AG08396 (cell line): ENCODE measurements around the gene SELENON.
"Not testable (repeated sequence)": the region's sequence is repeated elsewhere in the genome, so short reads cannot be mapped to it uniquely, and the experiment has no call there.

Experiments
- DNase-seq: peaks from one replicate; pipeline ENCODE4 v3.0.0; 2012; ENCODE audit warnings: low spot score, mixed read lengths

Gene SELENON

DNA sequence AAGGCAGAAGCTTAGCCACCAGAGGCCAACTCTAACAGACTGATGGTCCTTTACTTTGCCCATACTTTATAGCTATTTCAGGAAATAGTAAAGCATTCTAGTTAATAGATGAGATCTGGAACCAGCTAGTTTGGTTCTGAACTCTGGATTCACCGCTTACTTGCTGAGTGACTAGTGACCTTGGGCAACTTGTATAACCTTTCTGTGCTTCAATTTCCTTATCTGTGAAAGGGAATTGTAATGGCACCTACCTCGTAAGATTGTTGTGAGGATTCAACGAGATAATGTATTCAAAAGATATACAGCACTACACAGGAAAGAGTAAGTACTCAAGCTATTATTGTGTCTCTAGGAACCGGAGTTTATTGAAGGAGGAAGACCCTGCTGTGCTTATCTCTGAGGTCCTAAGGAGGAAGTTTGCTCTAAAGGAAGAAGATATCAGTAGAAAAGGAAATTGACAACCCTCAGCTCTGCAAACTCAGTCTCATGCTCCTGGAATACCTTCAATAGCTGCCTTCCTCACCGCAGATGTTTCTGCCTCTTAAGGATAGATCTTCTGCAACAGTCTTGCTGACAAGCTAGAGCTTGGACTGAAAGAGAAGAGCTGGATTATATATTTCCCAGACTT, 31.7 kb downstream of the SELENON start:
- no peak for DNase-seq

DNA sequence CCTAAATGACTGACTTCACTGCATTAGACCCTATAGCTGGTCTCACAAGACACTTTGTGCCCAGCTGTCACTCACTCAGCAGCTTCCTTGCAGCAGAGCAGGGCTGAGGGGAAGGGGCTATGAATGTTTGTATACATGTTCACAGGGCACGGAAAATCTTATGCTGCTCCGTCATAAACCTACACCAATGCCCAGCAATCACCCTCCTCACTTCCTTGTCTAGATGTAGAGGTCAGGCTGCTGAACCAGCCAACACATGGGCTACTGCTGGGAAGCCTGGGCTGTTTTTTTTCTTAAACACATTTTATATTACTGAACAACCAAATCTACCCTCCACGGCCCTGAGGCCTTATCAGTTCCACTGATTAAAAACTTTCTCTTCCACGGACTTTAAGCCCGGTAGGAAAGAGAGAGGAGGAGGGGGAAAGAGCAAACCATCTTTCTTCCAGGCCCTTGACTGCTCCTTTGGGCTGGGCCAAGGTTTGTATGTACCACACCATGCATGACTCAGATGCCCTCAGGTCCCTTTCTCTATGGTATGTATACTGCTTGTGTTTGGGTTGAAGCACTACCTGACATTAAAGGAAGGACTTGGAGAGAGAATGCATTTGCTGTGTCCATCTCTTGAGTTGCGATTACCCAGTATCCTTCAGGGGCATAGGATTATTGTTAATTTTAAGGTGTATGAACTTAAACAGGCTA, 32.5 kb downstream of the SELENON start:
- no peak for DNase-seq

DNA sequence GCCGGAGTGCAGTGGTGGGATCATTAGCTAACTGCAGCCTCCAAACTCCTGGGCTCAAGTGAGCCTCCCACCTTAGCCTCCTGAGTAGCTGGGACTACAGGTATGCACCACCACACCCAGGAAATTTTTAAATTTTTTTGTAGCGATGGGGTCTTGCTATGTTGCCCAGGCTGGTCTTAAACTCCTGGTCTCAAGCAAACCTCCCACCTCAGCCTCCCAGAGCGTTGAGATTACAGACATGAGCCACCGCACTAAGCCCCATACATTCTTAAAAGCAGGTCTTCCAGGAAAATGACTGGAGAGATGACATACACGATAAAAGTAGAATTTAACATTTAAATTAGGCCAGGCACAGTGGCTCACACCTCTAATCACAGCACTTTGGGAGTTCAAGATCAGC, 33.2 kb downstream of the SELENON start:
- no peak for DNase-seq

DNA sequence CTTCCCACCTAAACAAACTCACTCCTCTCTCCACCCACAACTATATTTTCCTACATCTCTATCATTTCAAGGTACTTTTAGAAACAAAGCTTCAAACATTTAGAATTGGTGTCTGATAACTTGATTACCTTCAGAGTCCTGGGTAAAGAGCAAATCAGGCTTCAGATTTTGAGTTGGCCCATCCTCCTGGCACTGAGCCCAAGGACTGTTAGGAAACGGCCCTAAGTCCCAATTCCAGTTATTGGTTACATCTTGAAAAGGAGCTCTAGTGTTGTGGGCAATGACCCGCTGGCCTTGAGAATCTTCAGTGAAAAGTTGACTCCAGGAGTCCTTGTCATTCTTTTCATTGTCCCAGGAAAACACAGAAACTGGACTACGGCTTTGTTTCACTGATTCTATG, 34.9 kb downstream of the SELENON start:
- no peak for DNase-seq

DNA sequence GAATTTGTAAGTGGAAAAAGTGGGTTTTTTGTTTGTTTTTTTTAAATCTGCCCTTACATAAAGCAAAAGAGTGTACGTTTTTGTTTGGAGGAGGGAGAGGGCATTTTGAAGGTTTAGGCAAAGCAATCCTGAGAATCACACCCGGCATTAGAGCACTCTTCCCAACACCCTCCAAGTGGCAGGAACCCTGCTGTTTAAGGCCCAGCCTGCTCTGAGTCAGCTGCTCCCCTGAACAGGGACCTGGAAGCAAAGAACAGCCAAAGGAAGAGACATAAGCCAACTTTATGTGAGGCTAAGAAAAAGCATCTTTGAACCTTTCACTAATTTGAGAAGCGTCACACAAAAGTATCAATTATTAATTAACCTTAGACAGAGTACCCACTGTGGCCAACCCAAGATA, 36.7 kb downstream of the SELENON start:
- DNase-seq: no peak

DNA sequence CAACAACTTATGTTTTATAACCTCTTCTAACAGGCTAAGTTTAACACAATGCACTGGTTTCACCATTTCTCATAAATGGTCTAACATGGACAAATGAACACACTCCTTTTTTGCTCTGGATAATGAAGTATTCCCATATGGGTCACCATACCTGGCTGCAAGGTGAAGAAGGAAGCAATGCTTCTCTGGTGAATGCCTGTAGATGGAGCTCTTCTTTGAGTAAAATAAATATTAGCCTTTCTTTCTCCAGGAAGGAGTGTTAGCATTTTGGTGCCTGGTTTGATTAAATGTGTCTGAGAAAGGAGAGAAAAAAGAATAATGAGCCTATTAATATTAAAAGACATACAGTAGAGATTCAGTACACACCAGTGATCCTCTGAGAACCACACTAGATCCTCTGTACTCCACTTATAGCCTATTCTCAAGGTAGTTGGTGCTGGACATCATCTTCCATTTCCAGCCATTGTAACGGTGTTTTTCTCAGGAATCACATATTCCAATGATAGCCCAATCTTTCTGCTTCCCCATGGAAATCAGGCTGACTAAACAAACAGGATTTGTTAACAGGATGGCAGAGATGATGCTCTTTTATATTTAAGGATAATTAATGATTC, 37.4 kb downstream of the SELENON start:
- no peak for DNase-seq

DNA sequence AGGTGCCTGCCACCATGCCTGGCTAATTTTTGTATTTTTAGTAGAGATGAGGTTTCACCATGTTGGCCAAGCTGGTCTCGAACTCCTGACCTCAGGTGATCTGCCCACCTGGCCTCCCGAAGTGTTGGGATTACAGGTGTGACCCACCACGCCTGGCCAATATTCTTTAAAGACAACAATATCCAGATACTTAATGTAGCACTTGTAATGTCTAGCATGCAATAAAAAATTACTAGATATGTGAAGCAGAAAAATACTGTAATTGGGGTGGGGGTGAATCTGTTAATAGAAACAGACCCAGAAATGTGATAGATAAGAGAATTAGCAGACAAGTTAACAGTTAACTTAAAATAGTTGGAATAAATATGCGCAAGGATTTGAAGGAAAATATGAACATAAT, 39.8 kb downstream of the SELENON start:
- DNase-seq: not testable (repeated sequence)

DNA sequence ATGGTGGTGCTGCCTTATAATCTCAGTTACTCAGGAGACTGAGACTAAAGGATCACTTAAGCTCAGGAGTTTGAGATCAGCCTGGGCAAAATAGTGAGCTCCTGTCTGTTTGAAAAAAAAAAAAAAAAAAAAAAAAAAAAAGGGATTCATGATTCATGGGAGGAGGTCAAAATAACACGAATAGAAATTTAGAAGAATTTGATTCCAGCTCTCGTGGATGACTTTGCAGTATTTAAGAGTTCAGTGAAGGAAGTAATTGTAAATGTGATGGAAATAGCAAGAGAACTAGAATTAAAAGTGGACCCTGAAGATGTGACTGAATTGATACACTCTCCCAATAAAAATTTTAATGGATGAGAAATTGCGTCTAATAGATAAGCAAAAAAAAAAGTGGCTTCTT, 43.5 kb downstream of the SELENON start:
- no peak for DNase-seq

DNA sequence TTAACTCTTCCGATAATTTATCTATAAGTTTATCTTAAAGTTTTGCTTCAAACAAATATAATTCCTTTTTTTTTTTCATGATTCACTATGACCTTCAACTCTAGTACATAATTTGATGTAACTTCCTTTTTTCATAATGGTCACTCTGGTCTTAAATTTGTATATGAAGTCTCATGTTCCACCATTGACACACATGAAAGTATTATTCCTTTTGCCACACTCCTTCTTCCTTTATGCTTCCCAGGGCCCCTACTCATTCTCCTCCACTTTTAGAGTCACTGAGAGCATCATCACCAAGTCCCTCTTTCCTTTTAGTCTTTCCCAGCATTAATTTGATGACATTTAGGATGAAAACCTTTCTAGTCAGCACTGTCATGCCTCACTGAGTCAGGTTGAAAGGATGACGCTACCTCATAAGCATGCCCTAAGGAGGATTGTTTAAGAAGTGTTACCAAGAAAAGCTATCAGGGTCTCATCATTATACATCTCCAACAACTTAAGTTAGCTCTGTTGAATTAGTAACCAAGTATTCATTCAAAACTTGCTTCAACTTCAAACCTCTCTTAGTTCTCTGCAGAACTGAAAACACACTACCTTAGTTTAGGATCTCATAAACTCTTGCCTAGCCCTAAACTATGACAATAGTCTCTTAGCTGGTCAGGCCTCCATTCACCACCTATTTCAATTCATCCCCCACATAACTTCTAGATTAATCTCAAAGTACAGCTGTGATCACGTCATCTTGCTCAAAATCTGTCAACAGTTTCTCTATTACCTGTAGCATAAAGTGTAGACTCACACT, 44.7 kb downstream of the SELENON start:
- no peak for DNase-seq

DNA sequence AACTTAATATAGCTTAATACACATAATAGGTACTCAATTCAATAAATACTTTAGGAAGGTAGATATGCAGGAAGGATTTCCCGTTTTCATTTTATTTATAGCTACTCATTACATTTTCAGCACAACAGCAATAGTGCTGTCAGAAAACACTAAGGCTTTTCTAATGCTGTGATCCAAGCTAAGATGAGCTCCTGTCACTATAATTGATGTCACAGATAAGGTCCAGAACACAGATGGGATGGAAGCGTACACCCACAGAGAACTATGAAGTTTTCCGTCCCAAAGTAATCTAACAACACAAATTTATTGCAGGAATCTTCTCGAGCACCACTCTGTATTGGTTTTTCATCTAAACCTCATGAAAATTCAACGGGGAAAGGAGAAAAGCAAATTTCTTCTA, 45.7 kb downstream of the SELENON start:
- DNase-seq: no peak

DNA sequence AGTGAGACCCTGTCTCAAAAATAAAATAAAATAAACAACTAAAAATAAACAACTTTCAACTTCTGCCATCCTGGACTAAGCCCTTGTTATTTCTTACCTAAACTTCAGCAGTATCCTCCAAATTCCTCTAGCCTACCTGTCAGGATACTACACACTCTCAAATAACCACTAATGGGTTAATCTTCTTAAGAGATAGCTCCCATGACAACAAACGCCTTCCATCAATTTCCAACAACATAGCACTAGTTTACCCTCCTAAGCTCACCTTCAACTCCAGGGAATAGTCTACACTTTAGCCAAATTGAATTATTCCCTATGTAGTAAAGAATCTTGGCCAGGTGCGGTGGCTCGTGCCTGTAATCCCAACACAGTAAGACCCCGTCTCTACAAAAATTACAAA, 47.9 kb downstream of the SELENON start:
- DNase-seq: no peak

DNA sequence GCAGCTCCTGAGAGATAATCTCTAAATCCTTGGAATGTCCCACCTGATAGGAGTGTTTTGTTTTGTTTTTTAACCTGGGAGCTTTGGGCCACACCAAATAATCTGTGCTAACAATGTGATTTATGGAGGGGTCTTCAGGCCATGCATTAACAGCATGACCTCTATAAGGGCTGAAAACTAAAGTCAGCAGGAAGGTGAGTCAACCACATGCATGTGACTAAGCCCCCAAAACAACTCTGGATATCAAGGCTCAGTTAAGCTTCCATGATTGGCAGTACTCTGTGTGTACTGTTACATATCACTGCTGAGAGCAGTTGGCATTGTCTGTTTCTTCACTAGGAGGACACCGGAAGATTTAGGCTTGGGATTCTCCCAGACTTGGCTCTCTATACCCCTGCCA, 48.5 kb downstream of the SELENON start:
- DNase-seq: no peak

DNA sequence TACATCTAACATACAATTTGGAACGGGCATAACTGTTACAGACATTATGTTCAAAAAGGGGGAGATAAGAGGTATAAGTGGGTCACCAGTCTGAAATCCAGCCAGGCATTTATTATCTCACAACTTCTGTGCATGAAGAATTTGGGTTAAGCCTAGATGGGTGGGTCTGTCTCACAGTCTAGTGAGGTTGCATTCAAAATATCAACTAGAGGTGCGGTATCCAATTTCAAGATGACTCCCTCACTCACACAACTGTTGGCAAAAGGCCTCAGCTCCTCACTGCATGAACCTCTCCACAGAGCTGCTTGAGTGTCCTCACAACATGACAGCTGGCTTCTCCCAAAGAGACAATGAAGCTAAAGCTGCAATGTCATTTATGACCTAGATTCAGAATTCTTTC, 54.6 kb downstream of the SELENON start:
- no peak for DNase-seq

DNA sequence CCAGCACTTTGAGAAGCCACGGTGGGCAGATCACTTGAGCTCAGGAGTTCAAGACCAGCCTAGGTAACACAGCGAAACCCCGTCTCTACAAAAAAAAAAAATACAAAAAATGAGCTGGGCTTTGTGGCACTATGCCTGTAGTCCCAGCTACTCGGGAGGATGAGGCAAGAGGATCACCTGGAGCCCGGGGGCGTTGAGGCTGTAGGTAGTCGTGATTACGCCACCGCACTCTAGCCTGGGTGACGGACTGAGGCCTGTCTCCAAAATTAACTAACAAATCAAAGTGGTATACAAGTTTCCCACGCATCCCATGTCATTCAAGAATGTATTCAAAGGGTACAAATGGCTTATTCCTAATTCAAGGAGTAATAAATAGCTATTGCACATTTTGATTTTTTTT, 56.9 kb downstream of the SELENON start:
- no peak for DNase-seq

DNA sequence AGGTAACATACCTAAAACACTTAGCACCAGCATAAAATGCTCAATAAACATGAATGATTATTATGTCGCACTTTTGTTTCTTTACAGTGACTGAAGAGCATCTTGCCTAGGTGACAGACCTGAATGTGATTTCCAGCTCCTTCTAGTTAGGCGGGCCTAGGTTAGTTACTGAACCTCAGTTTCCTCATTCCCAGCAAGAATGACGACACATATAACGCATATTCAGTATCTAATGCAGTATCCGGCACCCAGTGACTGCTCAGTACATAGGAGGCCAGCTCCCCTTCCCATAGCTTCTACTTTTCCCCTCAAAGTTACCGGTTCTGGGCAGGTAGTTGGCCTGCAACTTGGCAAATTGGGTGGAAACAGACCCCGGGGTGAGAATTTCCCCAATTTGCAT, 58.5 kb downstream of the SELENON start:
- DNase-seq: no peak

DNA sequence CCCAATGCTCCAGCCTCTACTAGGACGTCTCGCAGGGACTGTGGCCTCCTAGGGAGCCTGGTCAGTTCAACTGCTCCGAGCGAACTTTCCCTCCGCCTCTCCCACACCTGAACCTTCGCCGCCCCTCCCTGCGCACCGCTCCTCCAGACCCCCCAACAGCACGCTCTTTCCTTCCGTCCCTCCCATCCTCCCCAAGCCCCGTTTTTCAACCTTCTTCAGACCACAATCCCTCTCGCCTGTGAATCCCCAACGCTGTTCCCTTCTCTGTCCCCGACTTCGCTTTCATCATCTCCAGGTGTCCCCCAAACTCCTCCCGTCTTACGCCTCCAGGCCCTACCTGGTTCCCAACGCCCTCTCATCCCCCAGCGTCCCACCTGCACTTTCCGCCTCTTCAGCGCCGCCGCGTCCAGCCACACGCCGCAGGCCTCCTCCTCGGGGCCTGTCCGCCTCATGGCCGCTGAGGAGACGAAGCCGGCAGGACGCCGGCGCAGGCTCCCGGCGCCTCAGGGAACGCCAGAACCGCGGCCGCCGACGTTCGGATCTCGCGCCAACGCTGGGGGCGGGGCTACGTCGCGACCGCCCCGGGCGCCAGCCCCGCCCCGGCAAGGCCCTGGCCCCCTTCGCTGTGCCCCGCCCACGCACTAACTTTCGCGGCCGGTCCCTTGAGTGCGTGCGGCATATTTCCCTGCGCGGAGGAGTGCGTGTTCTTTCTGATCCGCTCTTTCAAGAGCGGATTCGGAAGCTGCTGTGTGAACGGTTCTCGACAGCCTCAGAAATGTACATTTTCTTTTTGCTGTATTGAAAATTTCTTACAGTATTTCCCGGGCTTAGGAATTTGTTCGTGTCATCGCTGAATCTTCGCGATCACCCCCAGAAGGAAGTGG, 59.2 kb downstream of the SELENON start, which contains the start of gene AUNIP:
AUNIP (minus strand) TSS at position 552 of the 884 bp plus-strand sequence; CDS start at position 452, 100 bp downstream.
- peak; percentile 99 for DNase-seq

DNA sequence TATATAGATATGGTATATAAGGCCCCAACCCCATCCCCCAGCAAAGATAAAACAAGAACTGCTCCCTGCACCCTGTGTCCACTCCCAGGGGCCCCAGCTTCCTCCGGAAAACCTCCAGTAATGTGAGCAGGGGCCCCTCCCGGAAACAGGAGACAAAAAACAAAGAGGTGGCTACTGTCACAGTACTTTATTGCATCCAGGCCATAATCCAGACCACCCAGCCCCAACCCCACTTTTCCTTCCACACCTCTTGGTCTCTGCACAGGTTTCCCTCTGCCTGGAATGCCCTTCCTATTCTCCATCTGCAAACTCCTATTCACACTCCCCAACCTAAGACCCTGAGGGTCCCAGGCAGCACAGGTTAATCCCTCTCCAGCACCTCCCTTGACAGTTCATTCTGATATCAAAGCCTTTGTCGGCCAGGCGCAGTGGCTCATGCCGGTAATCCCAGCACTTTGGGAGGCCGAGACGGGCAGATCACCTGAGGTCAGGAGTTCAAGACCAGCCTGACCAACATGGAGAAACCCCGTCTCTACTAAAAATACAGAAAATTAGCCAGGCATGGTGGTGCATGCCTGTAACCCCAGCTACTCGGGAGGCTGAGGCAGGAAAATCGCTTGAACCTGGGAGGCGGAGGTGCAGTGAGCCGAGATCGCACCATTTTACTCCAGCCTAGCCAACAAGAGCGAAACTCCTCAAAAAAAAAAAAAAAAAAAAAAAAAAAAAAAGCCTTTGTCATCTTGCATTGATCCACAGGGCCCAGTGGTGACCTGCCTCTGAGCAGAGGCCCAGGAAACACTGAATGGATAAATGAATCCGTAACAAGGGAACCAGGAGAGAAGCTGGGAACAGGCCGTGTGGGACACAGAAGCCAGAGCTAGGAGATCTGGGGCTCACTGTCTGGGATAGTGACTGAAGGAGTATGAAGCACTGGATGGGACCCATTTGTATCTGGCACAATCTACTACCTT, 61.6 kb downstream of the SELENON start:
- DNase-seq: no peak

DNA sequence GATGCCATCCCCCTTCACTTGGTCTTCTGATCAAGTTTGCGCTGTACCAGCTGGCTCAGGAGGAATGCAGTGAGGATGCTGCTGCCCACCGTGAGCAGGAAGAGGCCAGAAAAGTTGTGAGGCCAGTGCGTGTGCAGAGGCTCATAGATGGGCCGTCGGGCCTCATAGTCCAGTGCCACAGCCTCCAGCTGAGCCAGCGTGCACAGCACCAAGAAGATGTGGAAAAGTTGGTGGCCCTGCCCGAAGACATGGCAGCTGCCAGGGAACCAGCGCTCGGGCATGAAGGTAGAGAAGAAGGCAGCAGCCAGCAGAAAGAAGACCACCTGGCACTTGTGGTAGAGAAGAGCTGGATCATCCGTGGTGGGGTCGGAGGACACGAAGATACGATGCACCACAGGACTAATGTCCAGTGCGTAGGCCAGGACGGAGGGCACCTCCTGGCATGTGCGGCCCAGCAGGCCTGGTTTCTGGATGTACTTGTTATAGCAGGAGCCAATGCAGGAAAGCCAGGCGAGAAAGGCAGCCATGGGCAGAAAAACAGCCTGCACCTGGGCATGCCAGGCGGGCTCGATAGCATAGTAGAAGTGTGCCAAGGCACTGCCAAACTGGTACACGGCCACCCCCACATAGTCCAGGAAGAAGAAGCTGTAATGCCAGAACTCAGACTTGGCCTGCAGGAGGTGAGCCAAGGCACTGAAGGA, 62.9 kb downstream of the SELENON start:
- DNase-seq: no peak

DNA sequence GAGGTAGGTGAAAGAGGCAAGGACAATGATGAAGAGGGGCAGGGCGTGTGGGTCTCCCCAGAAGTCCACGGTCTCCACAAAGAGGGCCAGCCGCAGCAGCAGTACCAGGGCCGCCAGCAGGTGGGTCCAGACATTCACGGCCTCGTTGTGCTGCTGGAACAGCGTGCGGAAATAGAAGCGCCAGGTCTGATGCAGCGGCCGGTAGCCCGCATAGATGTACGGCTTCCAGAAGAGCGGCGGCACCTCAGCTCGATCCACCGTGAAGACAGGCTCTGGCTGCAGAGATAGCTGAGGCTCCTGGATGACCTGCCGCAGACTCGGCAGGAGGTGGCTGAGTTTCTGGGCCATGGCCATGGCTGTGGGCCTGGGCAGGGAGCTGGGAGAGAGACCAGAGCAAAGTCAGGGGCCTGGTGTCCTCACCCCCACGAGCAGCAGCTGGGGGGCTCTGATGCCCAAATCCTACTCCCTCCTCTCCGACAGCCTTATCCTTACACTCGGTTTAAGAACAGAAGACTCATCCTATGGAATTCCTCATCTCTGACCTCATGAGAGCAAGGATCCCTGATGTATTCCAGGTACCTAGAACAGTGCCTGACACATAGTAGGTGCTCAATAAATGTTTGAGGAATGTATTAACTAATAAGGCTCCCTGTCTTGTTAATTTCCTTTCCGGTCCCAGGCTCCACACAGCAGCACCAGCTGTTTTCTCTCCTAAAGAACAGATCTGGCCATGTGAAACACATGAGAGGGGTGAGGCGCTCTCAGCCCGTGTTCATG, 63.7 kb downstream of the SELENON start:
- DNase-seq: no peak
